ENCODE measurements around the gene PLIN5.
A peak's percentile ranks its signal among the peaks of the same experiment; 100 is the strongest.

Gene PLIN5

GRCh38 chr19:4473763-4474513, 61.1 kb downstream of the PLIN5 start:
- no peak for DNase-seq (ENCODE audit: low read depth)
- in situ Hi-C loops (cut with HindIII; ENCODE audit: low sequenced_read_pairs), result no loop called here
- peak overlapping the region; percentile 96 for H3K4me3 ChIP-seq (ENCODE audit: low read depth, low read length)
- no peak for TF ChIP-seq CTCF (IDR thresholded peaks at IDR 0.05; ENCODE audit: low read depth, low read length, missing control alignments)

GRCh38 chr19:4473011-4473762, 61.8 kb downstream of the PLIN5 start:
- in situ Hi-C loops (cut with HindIII; ENCODE audit: low sequenced_read_pairs), result no loop called here
- TF ChIP-seq CTCF (IDR thresholded peaks at IDR 0.05; ENCODE audit: low read depth, low read length, missing control alignments), result no peak
- DNase-seq (ENCODE audit: low read depth), result no peak
- peak overlapping the region; percentile 96 for H3K4me3 ChIP-seq (ENCODE audit: low read depth, low read length)
